DMS79 treated with DMSO at 0.1 percent for 48 hours (cell line): ENCODE results near the gene TMEM151A.

Experiments used
- DNase-seq: peaks from one replicate; lab custom pipeline; 2025; lab: John Stamatoyannopoulos, UW

The TMEM151A gene

GRCh38 chr11:66322732-66323427 is 31.2 kb downstream of the TMEM151A start:
- DNase-seq, result no peak

- DNase-seq, result no peak
These were observed 32.0 kb downstream of the TMEM151A start for GRCh38 chr11:66323684-66324083.

DNA sequence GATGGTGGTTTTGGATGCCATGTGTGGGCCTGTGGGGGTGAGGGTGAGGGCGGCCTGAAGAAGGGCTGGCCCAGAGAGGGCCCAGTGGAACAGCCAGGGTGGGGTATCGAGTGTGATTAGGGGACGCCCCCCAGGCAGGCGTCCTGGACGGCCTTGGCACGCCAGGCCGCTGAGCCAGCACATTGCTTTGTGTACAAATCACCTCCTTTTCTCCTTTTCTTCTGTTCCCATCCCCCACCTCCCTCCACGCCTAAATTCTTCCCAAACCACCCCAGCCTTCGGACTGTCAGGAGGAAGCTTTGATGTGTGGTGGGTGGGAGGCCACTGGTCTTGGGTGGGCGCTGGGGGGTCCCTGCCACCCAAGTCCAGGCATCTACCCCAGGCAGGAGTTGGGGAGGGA is 33.0 kb downstream of the TMEM151A start:
- DNase-seq, result no peak

DNA sequence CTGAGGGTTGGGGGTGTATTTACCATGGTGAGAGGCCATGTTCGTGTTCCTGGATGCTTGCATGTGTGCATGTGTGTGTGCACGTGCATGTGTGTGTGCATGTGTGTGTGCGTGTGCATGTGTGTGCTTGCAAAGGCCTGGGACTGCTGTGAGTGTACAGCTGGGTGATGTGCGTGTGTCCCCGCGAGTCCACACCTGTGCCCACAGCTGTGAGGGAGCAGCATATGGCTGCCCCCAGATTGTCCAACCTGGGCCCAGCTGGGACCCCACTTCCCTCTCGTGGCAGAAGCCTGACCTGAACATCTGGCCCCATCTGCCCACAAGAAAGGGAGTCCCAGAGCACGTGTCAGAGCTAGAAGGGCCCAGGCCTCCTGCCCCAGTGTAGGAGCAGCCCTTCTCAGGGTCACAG is 33.6 kb downstream of the TMEM151A start:
- no peak for DNase-seq

GRCh38 chr11:66326261-66327111 is 34.8 kb downstream of the TMEM151A start:
- no peak for DNase-seq

- no peak for DNase-seq
These were observed 35.7 kb downstream of the TMEM151A start for GRCh38 chr11:66327171-66328030.

DNA sequence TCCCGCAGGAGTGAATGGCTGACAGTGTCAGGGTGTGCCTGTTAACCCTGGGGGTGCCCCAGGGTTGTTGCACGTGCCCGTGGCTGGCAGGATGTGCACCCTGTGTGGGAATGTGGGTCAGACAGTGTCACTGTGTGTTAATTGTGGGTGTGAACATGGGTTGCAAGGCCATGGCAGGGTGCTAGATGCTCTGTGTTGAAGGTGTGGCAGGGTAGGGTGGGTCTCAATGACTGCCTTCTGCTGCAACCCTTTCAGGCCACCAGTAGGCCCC is 36.3 kb downstream of the TMEM151A start:
- DNase-seq, result no peak

- peak; percentile 52 for DNase-seq
These were observed 36.8 kb downstream of the TMEM151A start for GRCh38 chr11:66328302-66329144.

DNA sequence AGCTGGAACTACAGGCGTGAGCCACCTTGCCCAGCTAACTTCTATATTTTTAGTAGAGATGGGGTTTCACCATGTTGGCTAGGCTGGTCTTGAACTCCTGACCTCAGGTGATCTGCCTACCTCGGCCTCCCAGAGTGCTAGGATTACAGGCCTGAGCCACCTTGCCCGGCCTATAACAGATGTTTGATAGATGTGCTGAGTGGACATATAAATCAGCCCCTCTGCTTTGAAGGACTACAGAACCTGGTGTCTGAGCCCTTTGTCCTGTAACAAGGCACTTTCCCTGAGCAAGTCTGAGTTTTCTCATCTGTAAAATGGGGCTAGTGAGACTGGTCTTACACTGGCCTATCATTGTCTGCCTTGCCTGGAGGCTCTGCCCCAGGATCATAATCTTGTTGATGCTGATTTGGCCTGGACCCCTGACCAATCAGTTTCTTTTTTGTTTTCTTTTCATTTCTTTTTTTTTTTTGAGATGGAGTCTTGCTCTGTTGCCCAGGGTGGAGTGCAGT is 37.5 kb downstream of the TMEM151A start:
- DNase-seq, result no peak

DNA sequence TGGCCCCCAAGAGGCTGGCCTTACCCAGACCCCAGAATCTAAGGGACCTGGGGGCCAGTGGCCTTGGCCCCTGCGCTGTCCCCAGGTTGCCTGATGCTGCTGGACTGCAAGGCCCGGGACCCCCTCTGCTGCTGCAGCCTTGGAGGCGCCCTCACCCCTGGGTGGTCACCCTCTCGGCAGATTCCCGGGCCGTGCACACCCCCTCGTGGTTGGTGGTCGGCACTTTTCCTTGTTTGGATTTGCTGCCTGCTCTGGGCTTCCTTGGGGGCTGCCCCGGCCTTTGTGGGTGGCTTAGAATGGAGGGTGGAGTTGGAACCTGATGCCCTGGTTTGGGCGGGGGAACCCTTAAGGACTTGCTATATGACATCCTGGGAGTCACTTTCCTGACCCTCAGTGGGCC is 39.2 kb downstream of the TMEM151A start:
- DNase-seq, result no peak

- no peak for DNase-seq
These were observed 40.1 kb downstream of the TMEM151A start for GRCh38 chr11:66331542-66332370.

- DNase-seq, result no peak
These were observed 40.9 kb downstream of the TMEM151A start for GRCh38 chr11:66332371-66333219.

GRCh38 chr11:66333220-66333877 is 41.7 kb downstream of the TMEM151A start:
- no peak for DNase-seq

DNA sequence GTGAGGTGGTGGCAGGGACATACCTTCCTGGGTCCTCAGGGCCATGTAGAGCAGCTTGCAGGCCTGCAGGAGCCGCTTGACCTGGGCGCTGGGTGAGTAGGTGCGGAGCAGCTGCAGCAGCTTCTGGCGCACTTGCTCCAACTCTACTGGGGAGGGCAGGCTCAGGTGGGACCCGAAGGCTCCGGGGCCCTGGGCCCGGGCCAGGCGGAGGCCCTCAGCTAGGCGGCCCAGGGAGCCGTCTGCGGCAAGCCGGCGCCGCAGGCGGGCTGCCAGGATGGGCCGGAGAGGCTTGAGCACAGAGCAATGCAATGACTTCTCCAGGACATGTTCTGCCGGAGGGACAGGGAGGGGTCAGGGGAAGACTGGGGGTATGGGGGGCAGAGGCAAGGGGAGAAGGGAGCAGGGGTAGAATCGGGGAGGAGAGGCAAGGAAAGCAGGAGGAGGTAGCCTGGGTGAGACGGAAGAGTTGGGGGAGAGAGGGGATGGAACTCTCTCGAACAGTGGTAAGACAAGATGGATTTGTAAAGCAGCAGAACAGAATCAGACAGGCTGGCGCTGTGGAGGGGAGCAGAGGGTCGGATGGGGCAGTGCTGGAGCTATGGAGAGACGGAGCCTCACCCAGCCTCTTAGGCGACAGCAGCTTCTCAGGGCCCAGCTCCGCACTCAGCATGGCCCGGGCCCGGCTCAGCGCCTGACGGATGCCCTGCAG is 42.4 kb downstream of the TMEM151A start:
- no peak for DNase-seq

DNA sequence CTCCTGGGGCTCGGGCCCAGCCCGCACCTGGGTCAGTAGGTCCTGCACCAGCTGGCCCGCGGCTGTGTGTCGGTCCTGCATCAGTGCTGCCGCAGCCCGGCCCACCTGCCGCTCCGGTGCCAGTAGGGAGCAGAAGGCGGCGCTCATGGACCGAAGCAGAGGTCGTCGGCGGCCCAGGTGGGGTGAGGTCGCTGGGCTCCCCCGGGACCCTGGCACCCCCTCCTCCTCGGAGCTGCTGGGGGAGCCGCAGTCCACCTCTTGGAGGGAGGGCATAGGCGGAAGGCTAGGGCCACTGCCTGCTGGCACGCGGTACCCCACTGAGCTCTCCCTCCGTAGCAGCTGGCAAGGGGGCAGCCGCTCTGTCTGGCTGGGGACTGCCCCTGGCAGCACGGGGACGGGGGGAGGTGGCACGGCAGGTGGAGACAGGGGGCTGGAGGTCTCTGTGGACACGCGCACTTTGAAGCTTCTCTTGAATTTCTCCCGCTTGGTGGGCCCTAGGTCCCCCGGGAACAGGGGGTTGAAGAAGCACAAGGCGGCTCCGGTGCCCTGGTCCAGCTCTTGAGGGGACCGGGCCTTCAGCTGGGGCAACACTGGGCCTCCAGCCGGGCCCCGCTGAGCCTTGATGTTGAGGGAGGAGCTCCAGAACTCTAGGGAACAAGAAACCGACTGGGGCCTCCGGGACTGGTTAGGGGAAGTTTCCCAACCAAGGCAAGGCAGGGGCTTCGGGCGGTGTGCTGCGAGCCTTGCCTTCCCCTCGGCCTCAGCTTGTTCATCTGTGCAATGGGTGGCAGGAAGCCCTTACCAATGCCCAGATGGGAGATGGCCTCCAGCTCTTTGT is 43.1 kb downstream of the TMEM151A start:
- no peak for DNase-seq

DNA sequence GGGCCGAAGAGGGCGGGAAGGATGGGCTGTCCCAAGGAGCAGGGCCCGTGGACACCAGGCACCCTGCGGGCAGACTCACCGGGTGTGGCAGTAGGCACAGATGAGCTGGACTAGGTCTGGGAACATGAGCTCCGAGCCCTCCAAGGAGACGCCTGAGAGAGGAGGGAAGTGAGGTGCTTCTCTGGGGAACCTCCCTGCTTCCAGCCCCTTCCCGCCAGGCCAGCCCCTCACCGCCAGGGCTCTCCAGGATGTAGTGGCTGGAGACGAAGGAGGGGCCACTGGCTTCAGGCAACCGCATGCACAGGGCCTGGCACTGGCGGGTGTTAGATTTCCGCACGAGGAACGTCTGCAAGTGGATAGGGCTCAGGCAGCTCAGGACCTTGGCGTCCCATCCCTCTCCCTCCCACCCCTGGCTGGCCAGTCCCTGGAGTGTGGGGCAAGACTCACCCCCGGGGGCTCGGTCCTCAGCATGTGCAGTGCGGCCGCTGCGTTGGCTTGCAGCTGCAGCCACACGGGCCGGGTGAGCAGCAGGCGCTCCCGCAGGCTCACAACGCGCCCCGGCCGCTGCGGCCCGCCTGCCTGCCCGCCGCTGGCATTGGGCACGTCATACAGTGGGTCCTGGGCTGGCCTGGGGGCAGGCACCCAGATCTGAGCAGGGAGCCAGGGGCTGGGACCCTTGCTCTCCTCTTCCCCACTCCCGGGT is 44.0 kb downstream of the TMEM151A start:
- DNase-seq, result peak; percentile 23
